H1 (cell line): Measurements from ENCODE around the gene PRTN3.

Experiments used
- CEBPB ChIP-seq: IDR thresholded peaks from 2 replicates; pipeline ENCODE4 v1.6.1; 2012; ENCODE audit warnings: low read depth, low read length
- CTBP2 ChIP-seq: IDR thresholded peaks from 2 replicates; pipeline ENCODE4 v1.7.0; 2011; ENCODE audit warnings: borderline replicate concordance, mild to moderate bottlenecking, moderate library complexity, mixed read lengths, low read length; ENCODE audit not compliant: insufficient read depth, insufficient read length
- HDAC6 ChIP-seq: IDR thresholded peaks from one replicate; pipeline ENCODE4 v1.7.1; 2012; ENCODE audit warnings: low read depth, mild to moderate bottlenecking, inconsistent platforms, low read length, moderate library complexity
- KDM1A ChIP-seq: fragments of 200-600, 300-600 bp; sonication (generic); IDR thresholded peaks from 2 replicates; pipeline ENCODE4 v1.7.1; 2016; ENCODE audit warnings: mild to moderate bottlenecking, low read length, borderline replicate concordance
- NANOG ChIP-seq: IDR thresholded peaks from 2 replicates; pipeline ENCODE4 v1.6.1; 2011; ENCODE audit warnings: low read length, low read depth, mild to moderate bottlenecking, inconsistent platforms; ENCODE audit not compliant: insufficient read depth, poor library complexity, severe bottlenecking
- POLR2A ChIP-seq, 2 experiments: IDR thresholded peaks; 1 replicate in 1 of 2; 2 replicates in 1 of 2; pipeline ENCODE4 v1.6.1; 2011; ENCODE audit warnings: low read depth in 2 of 2, low read length in 2 of 2, mild to moderate bottlenecking in 2 of 2; ENCODE audit errors: control extremely low read depth in 1 of 2
- TAF1 ChIP-seq: IDR thresholded peaks from 2 replicates; pipeline ENCODE4 v1.6.1; 2011; ENCODE audit warnings: mild to moderate bottlenecking, low read depth, low read length
- TCF12 ChIP-seq: IDR thresholded peaks from 2 replicates; pipeline ENCODE4 v1.6.1; 2011; ENCODE audit warnings: low read depth, mild to moderate bottlenecking, low read length
- TF ChIP-seq, protein P1 (sequence below), 3 experiments: IDR thresholded peaks; 1 replicate in 2 of 3; 2 replicates in 1 of 3; pipeline versions ENCODE4 v1.5.1 to v1.6.1; 2011; ENCODE audit warnings: low read length in 3 of 3, mild to moderate bottlenecking in 3 of 3, inconsistent platforms in 2 of 3, low read depth in 1 of 3, moderate library complexity in 1 of 3; ENCODE audit not compliant: insufficient read depth in 1 of 3; ENCODE audit errors: control extremely low read depth in 1 of 3
- TF ChIP-seq, protein P2 (sequence below): IDR thresholded peaks from 2 replicates; pipeline ENCODE4 v1.6.1; 2012; ENCODE audit warnings: inconsistent platforms

DNA sequence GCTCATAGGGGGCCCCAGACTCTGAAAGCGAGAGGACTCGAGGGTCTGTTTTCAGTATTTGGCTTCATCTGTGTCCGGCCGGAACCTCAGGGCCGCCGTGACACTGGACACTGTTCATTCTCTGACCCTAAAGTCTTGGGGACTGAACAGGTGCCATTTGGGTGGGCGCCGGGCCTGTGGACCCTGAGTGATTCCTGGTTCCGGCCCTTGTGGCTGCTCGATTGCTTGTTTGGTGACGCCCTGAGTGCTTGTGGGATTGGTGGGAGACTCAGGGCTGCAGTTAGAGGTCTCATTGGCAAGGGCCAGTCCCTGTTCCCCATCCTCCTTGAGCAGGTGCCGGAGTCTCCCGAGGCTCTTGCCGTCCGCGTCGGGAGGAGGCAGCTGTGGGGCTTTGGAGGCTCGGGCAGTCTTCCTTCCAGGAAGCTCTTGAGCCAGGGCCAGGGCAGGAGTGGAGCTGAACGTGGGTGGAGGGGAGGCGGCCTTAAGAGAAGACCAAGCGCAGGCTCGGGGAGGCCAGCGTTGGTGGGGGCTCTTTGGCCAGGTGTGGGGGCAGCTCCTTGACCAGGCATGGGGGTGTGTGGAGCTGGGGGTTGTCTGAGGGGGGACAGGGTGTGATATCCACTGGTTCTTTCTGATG lies 38.8 kb upstream of the PRTN3 start:
- TF ChIP-seq TAF1 (no peak), CEBPB (no peak), KDM1A (no peak), POLR2A (IDR thresholded peaks at IDR 0.05; ENCODE audit: control extremely low read depth in 1 of 2, low read depth in 2 of 2, low read length in 2 of 2) (no peak), TCF12 (no peak), CTBP2 (no peak), HDAC6 (no peak), NANOG (no peak)
- TF ChIP-seq, protein P1, sequence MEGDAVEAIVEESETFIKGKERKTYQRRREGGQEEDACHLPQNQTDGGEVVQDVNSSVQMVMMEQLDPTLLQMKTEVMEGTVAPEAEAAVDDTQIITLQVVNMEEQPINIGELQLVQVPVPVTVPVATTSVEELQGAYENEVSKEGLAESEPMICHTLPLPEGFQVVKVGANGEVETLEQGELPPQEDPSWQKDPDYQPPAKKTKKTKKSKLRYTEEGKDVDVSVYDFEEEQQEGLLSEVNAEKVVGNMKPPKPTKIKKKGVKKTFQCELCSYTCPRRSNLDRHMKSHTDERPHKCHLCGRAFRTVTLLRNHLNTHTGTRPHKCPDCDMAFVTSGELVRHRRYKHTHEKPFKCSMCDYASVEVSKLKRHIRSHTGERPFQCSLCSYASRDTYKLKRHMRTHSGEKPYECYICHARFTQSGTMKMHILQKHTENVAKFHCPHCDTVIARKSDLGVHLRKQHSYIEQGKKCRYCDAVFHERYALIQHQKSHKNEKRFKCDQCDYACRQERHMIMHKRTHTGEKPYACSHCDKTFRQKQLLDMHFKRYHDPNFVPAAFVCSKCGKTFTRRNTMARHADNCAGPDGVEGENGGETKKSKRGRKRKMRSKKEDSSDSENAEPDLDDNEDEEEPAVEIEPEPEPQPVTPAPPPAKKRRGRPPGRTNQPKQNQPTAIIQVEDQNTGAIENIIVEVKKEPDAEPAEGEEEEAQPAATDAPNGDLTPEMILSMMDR (IDR thresholded peaks at IDR 0.05; ENCODE audit: control extremely low read depth in 1 of 3, insufficient read depth in 1 of 3, low read depth in 1 of 3, low read length in 3 of 3): no peak
- TF ChIP-seq, protein P2, sequence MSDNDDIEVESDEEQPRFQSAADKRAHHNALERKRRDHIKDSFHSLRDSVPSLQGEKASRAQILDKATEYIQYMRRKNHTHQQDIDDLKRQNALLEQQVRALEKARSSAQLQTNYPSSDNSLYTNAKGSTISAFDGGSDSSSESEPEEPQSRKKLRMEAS: no peak
